Measurements from ENCODE around the gene LYZL4.

GRCh38 chr3:42349765-42350594, 60.4 kb downstream of the LYZL4 start:
- TF ChIP-seq CTCF (IDR thresholded peaks at IDR 0.05), result no peak
- TF ChIP-seq EP300 (IDR thresholded peaks at IDR 0.05), result no peak
- TF ChIP-seq POLR2A (IDR thresholded peaks at IDR 0.05), result no peak

All from ovary (tissue), 3 donors.